Transverse colon (tissue), 4 donors: ENCODE measurements around the gene KRT85. TPM values are rescaled to one million over a fixed set of nuclear protein-coding genes. Genes with fewer than 3 reads are reported as not detected.

ENCODE experiments used
- DNase-seq: peaks from one replicate; pipeline ENCODE4 v3.0.0-alpha.2; 2019
- H3K27ac ChIP-seq, 4 donors: fragments of 200-600 bp; sonication (generic); 2 replicates each; pipeline ENCODE4 v1.5.1; 2016 to 2018; ENCODE audit warnings: inconsistent platforms in 4 of 4
- H3K27me3 ChIP-seq: fragments of 200-600 bp; sonication (generic); 2 replicates; pipeline ENCODE4 v1.5.1; 2017; ENCODE audit warnings: inconsistent platforms
- H3K36me3 ChIP-seq, 4 donors: fragments of 200-600 bp; sonication (generic); 2 replicates each; pipeline ENCODE4 v1.5.1; 2017 to 2019; ENCODE audit warnings: inconsistent platforms in 4 of 4
- H3K4me1 ChIP-seq, 4 donors: fragments of 200-600 bp; sonication (generic); 2 replicates each; pipeline ENCODE4 v1.5.1; 2017 to 2020; ENCODE audit warnings: inconsistent platforms in 4 of 4
- H3K4me3 ChIP-seq, 4 donors: fragments of 200-600 bp; sonication (generic); 1 replicate in 1 of 4; 2 replicates in 3 of 4; pipeline versions ENCODE4 v1.5.1 to v1.6.1; 2017 to 2019; ENCODE audit warnings: inconsistent platforms in 4 of 4
- H3K9me3 ChIP-seq, 2 donors: fragments of 200-600 bp; sonication (generic); 2 replicates each; pipeline ENCODE4 v1.5.1; 2017 to 2019; ENCODE audit warnings: inconsistent platforms in 2 of 2
- EP300 ChIP-seq: sonication (generic); formaldehyde crosslinking; IDR thresholded peaks from one replicate; pipeline ENCODE4 v1.6.1; 2017; ENCODE audit warnings: antibody characterized with exemption, low read depth
- POLR2A ChIP-seq: fragments of 450-650 bp; IDR thresholded peaks from one replicate; pipeline ENCODE4 v1.6.1; 2016; ENCODE audit warnings: antibody characterized with exemption, mild to moderate bottlenecking, moderate library complexity
- POLR2AphosphoS5 ChIP-seq, 3 donors: sonication (generic); formaldehyde crosslinking; IDR thresholded peaks; one replicate each; pipeline ENCODE4 v1.6.1; 2016; ENCODE audit warnings: antibody characterized with exemption in 3 of 3
- WGBS, 2 donors: methylation state at CpG; one replicate each; pipeline ENCODE4 v1.1.5; 2018; ENCODE audit warnings: low coverage in 1 of 2; 5-methylcytosine and 5-hydroxymethylcytosine counted together
- in situ Hi-C, 4 donors: fragments of 200-750 bp; cut with MboI; loops; one replicate each; pipeline versions ENCODE4 v1.15.0 to v1.15.1; 2017; ENCODE audit warnings: low sequenced_read_pairs in 3 of 4, low pct_ligation_motif_present in 1 of 4, low pct_unique_long_range_greater_than_20kb in 1 of 4
- intact Hi-C: fragments of 100-400 bp; cut with DNase I; formaldehyde crosslinking; loops from one replicate; pipeline ENCODE4 v1.15.1; 2023; ENCODE audit warnings: low total_unique reads
- total RNA-seq, 4 donors: library from RNA; depleted of rRNA; stranded (reverse); fragments of >200 nt; gene quantifications; one replicate each; pipeline ENCODE4 v1.1.0, GENCODE V29; 2016
- TF ChIP-seq, protein P1 (sequence below), 5 experiments: fragments of 200-600 bp in 3 of 5; fragments of 450-650 bp in 2 of 5; sonication (generic) in 3 of 5; IDR thresholded peaks; 1 replicate in 2 of 5; 2 replicates in 3 of 5; pipeline ENCODE4 v1.5.1; 2016 to 2017; ENCODE audit warnings: antibody characterized with exemption in 5 of 5, inconsistent platforms in 3 of 5, mild to moderate bottlenecking in 2 of 5, moderate library complexity in 1 of 5

Gene KRT85
- total RNA-seq, 4 donors from 2014 or later, result not detected

DNA sequence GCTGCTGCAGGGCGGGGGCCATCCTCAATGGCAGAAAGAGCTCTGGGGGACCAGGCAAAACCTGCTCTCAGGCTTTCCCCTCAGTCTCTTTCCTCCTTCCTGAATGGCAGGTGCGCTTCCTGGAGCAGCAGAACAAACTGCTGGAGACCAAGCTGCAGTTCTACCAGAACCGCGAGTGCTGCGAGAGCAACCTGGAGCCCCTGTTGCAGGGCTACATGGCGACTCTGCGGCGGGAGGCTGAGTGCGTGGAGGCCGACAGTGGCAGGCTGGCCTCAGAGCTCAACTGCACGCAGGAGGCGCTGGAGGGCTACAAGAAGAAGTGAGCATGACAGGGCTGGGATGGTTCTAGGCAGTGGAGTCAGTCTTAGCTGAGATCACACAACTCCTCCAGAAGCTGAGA is 23.2 kb downstream of the KRT85 start:
- in situ Hi-C loops, result no loop called here

DNA sequence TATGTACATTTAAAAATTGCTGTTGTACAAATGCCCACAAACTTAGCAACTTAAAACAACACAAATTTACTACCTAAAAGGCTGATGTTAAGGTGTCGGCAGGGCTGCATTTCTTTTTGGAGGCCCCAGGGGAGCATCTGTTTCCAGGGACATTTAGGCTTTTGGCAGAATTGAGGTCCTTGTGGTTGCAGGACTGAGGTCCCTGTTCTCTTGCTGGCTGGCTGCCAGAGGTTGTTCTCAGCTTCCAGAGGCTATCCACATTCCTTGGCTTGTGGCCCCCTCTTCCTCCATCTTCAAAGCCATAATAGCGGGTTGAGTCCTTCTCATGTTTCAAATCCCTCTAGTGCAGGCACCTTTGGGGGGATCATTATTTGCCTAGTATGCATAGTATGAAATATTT is 23.7 kb downstream of the KRT85 start:
- in situ Hi-C loops, result no loop called here
- H3K27ac ChIP-seq, result no peak overlapping the region

More for the DNA sequence above, 23.2 kb downstream of the KRT85 start:
- Histone ChIP-seq H3K36me3 (no peaks in the 10 kb centered on the region), H3K4me1 (no peaks in the 10 kb centered on the region), H3K9me3 (no peaks in the 10 kb centered on the region), H3K4me3 (no peak overlapping the region), H3K27me3 (no peaks in the 10 kb centered on the region), H3K27ac (no peak overlapping the region)
- DNase-seq, result no peak
- TF ChIP-seq, protein P1, sequence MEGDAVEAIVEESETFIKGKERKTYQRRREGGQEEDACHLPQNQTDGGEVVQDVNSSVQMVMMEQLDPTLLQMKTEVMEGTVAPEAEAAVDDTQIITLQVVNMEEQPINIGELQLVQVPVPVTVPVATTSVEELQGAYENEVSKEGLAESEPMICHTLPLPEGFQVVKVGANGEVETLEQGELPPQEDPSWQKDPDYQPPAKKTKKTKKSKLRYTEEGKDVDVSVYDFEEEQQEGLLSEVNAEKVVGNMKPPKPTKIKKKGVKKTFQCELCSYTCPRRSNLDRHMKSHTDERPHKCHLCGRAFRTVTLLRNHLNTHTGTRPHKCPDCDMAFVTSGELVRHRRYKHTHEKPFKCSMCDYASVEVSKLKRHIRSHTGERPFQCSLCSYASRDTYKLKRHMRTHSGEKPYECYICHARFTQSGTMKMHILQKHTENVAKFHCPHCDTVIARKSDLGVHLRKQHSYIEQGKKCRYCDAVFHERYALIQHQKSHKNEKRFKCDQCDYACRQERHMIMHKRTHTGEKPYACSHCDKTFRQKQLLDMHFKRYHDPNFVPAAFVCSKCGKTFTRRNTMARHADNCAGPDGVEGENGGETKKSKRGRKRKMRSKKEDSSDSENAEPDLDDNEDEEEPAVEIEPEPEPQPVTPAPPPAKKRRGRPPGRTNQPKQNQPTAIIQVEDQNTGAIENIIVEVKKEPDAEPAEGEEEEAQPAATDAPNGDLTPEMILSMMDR (IDR thresholded peaks at IDR 0.05), result no peak
- TF ChIP-seq EP300 (no peak), POLR2AphosphoS5 (IDR thresholded peaks at IDR 0.05) (no peak), POLR2A (no peak)
- WGBS, 2 donors, result 93% methylated on average over 2 to 12 of the region's 12 CpGs
- intact Hi-C loops, result no loop called here

DNA sequence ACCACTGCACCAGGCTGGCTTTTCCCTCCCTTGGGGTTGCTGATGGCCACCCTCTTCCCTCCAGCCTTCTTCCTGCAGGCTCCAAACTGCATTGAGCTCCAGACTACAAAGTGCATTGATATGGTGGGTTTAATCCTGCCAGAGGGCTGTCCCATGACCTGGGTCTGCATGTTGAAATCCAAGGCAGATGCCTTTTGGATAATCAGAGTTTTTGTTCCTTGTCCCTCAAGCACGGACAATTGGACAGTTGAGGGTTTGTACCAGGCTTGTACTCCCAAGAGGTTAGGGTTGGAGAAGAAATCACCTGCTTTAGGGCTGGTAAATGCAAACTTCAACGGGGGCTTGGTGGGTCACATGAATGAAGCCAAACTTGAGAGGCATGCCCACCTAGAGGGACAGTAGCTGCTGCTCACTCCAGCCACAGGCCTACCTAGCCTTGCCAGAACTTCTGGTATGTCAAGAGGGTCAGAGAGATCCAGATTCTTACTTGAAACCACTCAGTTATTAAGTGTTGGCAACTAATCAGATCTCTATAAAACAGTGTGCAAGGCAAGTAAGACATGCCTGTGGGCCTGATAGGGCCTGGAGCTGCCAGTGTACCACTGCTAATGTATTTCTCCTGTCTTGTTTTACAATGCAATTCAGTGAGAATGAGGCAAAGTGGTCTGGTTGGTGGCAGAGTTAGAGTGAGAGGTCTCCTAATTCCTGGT is 24.3 kb downstream of the KRT85 start:
- intact Hi-C loops (no loop called here), in situ Hi-C loops (no loop called here)
- H3K4me1 ChIP-seq, result no peaks in the 10 kb centered on the region
- no peaks in the 10 kb centered on the region for H3K9me3 ChIP-seq
- WGBS, 2 donors, result 53 to 93% methylated on average over 2 of the region's 2 CpGs
- TF ChIP-seq POLR2A (no peak), POLR2AphosphoS5 (IDR thresholded peaks at IDR 0.05) (no peak), EP300 (no peak)
- TF ChIP-seq, protein P1 (IDR thresholded peaks at IDR 0.05), result no peak
- DNase-seq, result no peak
- no peak overlapping the region for H3K4me3 ChIP-seq
- no peaks in the 10 kb centered on the region for H3K36me3 ChIP-seq
- H3K27me3 ChIP-seq, result peaks cover 3% of the 10 kb centered on the region
- no peak overlapping the region for H3K27ac ChIP-seq

More for the DNA sequence above, 23.7 kb downstream of the KRT85 start:
- Histone ChIP-seq H3K9me3 (no peaks in the 10 kb centered on the region), H3K4me3 (no peak overlapping the region), H3K36me3 (no peaks in the 10 kb centered on the region), H3K4me1 (no peaks in the 10 kb centered on the region), H3K27me3 (peaks cover under 1% of the 10 kb centered on the region)
- WGBS, 2 donors, result 98% methylated on average over 2 of the region's 2 CpGs; no CpG with 5 or more reads in 1 of the 2 donors
- DNase-seq, result no peak
- intact Hi-C loops, result no loop called here
- TF ChIP-seq POLR2AphosphoS5 (IDR thresholded peaks at IDR 0.05), result no peak
- TF ChIP-seq, protein P1 (IDR thresholded peaks at IDR 0.05), result no peak
- TF ChIP-seq POLR2A, result no peak
- TF ChIP-seq EP300, result no peak

DNA sequence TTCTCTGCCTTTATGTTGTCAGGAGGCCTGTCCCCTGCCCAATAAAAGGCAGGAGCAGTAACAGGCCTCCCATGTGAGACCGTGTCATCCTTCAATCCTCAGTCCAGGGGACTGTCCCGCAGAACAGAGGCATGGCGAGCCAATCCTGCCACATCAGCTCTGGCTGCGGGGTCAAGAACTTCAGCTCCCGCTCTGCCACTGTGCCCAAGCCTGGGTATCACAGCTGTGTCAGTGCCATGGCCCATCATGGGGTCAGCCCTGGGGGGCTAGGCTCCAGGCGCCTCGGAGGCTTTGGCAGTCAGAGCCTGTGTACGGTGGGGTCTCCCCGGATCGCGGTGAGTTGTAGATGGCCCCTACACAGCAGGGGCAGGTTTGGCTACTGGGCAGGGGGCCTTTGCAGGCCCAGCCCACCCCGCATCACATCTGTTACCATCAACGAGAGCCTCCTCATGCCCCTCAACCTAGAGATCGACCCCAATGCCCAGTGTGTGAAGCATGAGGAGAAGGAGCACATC is 26.2 kb downstream of the KRT85 start:
- no peaks in the 10 kb centered on the region for H3K36me3 ChIP-seq
- 80 to 86% methylated on average over 1 to 10 of the region's 14 CpGs for WGBS, 2 donors
- intact Hi-C loops, result no loop called here
- in situ Hi-C loops, result no loop called here
- no peak overlapping the region for H3K4me3 ChIP-seq
- H3K9me3 ChIP-seq, result peaks cover 0 to 5% of the 10 kb centered on the region in 2 donors
- no peak overlapping the region for H3K27ac ChIP-seq
- H3K27me3 ChIP-seq, result peaks cover 9% of the 10 kb centered on the region
- H3K4me1 ChIP-seq, result no peaks in the 10 kb centered on the region
- no peak for DNase-seq
- no peak for TF ChIP-seq POLR2AphosphoS5 (IDR thresholded peaks at IDR 0.05)
- TF ChIP-seq, protein P1 (IDR thresholded peaks at IDR 0.05), result no peak
- TF ChIP-seq EP300, result no peak
- no peak for TF ChIP-seq POLR2A
